ENCODE results near the gene FOXL3.

FOXL3 gene

DNA sequence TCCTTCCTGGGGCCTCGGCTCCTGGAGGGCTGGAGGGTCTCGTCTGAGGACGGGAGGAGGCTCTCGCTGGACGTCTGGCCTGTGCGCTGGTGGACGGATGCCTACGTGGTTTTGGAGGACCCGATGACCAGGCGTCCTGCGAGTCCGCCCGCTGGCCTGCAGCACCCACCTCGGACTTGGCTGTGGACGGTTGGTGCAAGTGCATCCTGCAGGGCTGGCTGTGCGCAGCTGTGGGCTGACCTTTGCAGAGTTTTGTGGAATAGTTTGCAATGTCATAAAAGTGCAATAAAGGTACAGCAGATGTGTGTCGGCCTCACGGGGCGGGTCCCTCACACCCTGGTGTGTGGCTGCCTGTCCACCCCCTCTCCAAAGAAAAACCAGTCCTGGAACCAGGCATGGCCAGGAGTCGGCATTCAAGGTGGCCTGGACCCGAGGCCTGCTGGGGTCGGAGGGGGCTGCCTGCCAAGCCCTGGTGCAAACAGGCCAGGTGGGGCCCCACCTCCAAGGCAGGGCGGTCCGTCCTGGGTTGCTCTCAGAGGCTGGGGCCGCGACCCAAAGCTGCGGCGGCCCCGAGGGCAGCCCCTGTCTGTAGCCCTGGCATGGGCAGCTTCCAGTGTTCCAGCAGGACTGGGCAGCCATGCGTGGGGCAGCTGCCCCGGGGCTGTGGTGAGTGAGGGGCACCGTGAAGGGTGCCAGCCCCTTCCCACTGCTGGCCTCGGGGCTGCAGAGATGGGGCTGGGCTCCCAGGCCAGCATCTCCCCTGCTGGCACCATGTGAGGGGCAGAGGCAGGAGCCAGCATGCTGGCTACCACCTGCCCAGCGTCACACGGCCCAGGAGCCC, 29.3 kb upstream of the FOXL3 start:
- TF ChIP-seq GATA3 (IDR thresholded peaks at IDR 0.05; ENCODE audit: low read depth, low read length) (no peak), GATA2 (IDR thresholded peaks at IDR 0.05; ENCODE audit: low read depth, low read length) (no peak)

DNA sequence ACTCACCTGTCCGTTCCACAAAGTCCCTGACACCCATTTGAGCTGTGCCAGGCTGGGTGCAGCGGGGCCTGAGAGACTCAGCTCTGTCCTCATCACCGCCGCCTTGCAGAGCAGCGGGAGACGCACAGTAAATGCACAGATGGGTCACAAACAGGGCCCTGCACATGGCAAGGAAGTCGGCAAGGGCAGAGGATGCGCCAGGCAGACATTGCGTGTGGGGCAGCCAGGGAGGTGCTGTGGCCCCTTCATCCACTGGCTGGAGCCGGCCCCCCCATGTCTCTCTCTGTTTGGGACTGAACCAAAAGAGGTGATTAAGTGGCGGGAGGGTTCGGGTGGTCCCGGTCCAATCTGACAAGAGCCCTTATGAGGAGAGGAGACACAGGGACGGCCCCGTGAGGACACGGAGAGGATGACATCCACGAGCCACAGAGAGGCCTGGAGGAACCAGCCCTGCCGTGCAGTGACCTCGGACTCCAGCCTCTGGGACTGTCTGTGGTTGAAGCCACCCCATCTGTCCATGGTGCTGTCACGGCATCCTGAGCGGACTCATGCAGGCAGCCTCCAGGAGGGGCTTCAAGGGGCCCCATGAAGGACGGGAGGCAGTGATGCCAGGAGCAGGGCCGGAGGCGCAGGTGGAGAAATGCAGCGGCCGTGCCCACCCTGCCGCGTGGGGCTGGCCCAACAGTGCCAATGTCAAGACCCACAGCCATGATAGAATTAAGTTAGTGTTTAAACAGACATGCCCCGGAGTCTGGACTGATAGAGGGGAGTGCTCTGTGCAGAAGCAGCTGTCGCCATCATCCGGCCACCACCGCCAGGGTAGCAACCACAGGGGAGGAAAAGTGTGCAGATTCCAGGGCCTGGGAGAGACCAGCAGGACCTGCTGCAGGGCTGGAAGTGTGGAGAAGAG, 28.4 kb upstream of the FOXL3 start:
- TF ChIP-seq GATA3 (IDR thresholded peaks at IDR 0.05; ENCODE audit: low read depth, low read length) (no peak), GATA2 (IDR thresholded peaks at IDR 0.05; ENCODE audit: low read depth, low read length) (no peak)

GRCh38 chr7:262251-262572, 27.8 kb upstream of the FOXL3 start:
- TF ChIP-seq GATA2 (IDR thresholded peaks at IDR 0.05; ENCODE audit: low read depth, low read length) (no peak), GATA3 (IDR thresholded peaks at IDR 0.05; ENCODE audit: low read depth, low read length) (no peak)

DNA sequence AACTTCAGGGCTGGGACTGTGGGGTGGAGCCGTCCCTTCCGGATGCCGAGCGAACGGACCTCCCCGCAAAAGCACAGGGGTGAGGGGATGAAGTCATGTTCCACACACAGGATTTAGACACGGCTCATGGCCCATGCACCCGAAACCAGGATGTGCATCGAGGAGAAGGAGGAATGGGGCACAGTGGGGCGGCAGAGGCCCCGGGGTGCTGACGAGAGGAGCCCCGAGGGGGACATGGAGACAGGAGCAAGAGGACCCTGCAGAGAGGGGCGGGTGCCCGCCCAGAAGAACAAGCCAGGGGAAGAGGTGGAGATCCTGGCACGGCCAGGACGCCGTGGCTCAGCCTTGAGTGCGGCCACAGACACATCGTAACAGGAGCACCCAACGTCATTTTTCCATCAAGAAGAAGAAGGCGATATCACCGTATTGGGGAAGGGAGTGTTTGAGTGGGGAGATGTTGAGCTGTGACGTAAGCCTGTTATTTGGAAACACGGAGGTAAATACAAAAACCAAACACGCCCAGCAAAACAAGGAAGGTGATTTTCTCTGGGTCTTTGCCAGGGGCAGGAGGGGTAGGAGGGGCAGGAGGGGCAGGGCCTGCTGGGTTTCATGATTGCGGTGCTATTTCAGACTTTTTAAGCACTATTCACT, 25.3 kb upstream of the FOXL3 start:
- no peak for TF ChIP-seq GATA3 (IDR thresholded peaks at IDR 0.05; ENCODE audit: low read depth, low read length)

GRCh38 chr7:265192-265997, 24.6 kb upstream of the FOXL3 start:
- TF ChIP-seq GATA3 (IDR thresholded peaks at IDR 0.05; ENCODE audit: low read depth, low read length) (no peak), GATA2 (IDR thresholded peaks at IDR 0.05; ENCODE audit: low read depth, low read length) (no peak)

DNA sequence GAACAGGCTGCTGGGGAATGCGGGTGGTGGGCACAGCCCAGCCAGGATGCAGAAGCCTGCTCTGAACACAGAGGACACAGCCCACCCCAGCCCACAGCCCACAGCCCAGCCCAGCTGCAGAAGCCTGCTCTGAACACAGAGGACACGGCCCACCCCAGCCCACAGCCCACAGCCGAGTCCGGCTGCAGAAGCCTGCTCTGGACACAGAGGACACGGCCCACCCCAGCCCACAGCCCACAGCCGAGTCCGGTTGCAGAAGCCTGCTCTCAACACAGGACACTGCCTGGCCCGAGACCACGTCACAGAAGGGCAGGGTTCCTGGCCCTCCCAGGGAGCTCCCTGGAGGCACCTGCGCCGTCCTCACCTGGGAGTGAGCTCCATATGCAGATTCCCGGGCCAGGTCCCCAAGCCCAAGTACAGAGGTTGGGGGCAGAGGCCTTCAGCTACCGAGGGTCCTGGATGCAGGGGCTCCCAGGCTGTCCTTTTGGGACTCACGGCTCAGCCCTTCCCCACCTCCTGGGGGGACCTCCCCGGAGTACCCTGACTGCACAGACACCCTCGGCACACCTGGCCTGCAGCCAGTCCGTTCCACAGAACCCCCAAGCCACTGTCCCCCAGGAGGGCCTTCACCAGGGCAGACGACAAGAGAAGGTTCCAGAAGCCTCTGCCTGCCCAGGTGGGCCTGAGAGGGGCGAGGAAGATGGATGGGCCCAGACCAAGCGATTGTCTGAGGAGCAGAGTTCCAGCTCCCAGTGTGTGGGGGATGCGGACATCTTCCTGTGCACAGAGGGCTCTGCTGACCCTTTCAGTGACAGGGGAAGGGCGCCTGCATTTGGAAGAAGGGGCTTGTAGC, 23.7 kb upstream of the FOXL3 start:
- TF ChIP-seq GATA3 (IDR thresholded peaks at IDR 0.05; ENCODE audit: low read depth, low read length): no peak
- TF ChIP-seq GATA2 (IDR thresholded peaks at IDR 0.05; ENCODE audit: low read depth, low read length): no peak

DNA sequence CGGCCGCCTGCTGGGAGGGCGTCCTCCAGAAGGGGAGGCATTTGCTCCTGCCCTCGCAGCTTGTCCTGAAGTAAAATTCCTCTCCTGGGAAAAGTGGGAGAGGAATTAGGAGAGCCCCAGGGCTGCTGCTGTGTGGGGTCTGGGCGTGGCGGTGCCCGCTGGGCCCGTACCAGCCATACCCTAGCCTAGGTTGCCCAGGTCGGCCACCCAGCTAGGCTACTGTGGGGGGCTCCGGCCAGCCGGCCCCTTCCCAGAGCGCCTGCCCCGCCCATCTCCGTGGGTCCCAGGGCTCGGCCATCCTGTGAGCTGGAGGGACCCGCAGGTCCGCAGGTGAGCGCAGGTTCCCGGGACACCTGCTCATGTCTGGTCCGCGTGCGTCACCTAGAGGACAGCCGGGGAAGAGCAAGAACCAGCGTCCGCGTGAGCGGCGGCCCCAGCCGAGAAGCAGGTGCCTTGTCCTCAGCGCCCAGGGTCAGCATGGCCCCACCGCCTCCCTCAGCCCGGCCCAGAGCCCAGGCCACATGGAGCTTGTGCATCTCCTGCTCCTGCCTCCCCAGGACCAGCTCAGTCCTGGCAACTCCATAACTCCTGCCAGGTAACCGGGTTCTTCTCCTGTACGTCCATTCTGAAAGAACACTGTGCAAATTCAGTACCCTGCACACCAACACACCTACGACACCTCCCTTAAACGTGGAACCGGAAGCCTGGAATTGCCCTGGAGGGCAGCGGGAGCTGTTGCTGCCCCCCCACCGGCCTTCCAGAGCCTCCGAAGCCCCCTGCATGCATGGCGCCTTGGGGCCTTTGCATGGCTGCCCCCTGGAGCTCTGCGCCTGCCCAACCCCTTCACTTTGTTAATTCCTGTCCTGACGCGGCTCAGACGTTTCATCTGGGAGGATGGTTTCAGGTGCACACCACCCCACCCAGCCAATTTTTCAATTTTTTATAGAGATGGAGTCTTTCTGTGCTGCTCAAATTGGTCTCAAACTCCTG, 22.8 kb upstream of the FOXL3 start:
- TF ChIP-seq GATA2 (IDR thresholded peaks at IDR 0.05; ENCODE audit: low read depth, low read length) (no peak), GATA3 (IDR thresholded peaks at IDR 0.05; ENCODE audit: low read depth, low read length) (no peak)

DNA sequence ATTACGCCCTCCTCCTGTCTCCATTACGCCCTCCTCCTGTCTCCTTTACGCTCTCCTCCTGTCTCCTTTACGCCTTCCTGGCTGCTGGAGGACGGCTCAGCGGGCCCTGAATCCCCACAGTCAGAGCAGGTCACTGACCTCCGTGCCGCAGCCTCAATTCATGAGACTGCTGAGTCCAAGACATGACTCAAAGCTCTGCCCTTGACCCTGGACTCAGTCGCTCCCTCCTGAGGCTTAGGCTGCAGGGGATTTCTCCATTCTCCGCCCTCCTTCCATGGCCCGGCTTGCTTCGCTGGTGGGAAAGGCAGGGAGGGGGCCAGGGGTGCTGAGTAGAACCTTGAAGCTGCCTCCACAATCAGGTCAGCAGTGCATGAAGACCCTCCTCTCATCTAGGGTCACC, 21.0 kb upstream of the FOXL3 start:
- TF ChIP-seq GATA3 (IDR thresholded peaks at IDR 0.05; ENCODE audit: low read depth, low read length) (no peak), GATA2 (IDR thresholded peaks at IDR 0.05; ENCODE audit: low read depth, low read length) (no peak)

- TF ChIP-seq GATA2 (IDR thresholded peaks at IDR 0.05; ENCODE audit: low read depth, low read length) (no peak), GATA3 (IDR thresholded peaks at IDR 0.05; ENCODE audit: low read depth, low read length) (no peak)
These were observed 20.2 kb upstream of the FOXL3 start for GRCh38 chr7:269721-270120.

DNA sequence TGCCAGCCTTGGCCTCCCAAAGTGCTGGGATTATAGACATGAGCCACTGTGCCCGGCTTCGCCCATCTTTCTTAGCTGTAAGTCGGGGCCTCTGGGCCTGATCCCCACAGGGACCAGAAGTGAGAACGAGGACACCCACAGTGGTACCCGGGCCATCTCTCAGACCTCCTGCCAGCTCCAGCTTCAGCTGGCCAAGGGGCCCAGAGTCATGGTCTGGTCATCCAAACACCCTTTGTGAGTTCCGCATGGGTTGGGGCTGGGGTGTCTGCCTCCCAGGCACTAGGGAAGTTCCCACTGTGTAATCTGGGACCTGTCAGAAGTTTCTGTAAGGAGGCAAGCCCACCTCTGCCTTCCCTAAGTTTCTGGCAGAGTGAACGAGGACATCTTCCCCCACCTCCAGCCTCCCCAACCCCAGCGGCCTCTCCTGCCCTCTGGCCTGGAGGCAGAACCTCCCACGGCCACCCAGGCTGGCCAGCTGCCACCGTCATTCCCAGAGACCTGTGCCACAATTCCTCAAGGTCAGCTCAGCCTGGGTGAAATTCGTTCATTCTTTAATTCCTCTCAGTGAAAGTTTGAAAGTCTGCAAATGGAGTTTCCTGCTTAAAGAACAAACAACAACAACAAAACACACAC, 19.5 kb upstream of the FOXL3 start:
- no peak for TF ChIP-seq GATA3 (IDR thresholded peaks at IDR 0.05; ENCODE audit: low read depth, low read length)
- no peak for TF ChIP-seq GATA2 (IDR thresholded peaks at IDR 0.05; ENCODE audit: low read depth, low read length)

Measured in SH-SY5Y (cell line).